Neutrophil (primary cell): Measurements from ENCODE around the gene TYSND1.

ENCODE experiments used
- H3K27ac ChIP-seq: fragments of 200-600 bp; sonication (generic); 2 replicates; pipeline ENCODE4 v1.5.1; 2016; ENCODE audit warnings: mild to moderate bottlenecking, moderate library complexity
- H3K27me3 ChIP-seq: fragments of 200-600 bp; sonication (generic); 2 replicates; pipeline ENCODE4 v1.6.0; 2016; ENCODE audit warnings: mild to moderate bottlenecking
- H3K36me3 ChIP-seq: fragments of 200-600 bp; sonication (generic); 2 replicates; pipeline ENCODE4 v1.5.1; 2017
- H3K4me1 ChIP-seq, 2 experiments: fragments of 200-600 bp in 1 of 2; sonication (generic) in 1 of 2; 1 replicate in 1 of 2; 2 replicates in 1 of 2; pipeline versions ENCODE4 v1.5.1 to v1.6.1; 2013 to 2016; ENCODE audit warnings: low read depth in 1 of 2, low read length in 1 of 2, mild to moderate bottlenecking in 1 of 2, moderate library complexity in 1 of 2; ENCODE audit not compliant: control insufficient read depth in 1 of 2, insufficient read depth in 1 of 2
- H3K4me3 ChIP-seq, 2 experiments: fragments of 200-600 bp in 1 of 2; sonication (generic) in 1 of 2; 1 replicate in 1 of 2; 2 replicates in 1 of 2; pipeline ENCODE4 v1.5.1; 2013 to 2016; ENCODE audit warnings: low read depth in 1 of 2, low read length in 1 of 2, mild to moderate bottlenecking in 1 of 2, moderate library complexity in 1 of 2
- H3K9me3 ChIP-seq: fragments of 200-600 bp; sonication (generic); 2 replicates; pipeline ENCODE4 v1.5.1; 2016
- CTCF ChIP-seq: fragments of 200-600 bp; sonication (generic); IDR thresholded peaks from 2 replicates; pipeline ENCODE4 v1.5.1; 2016; ENCODE audit warnings: antibody characterized with exemption

TYSND1 gene

GRCh38 chr10:70092389-70092718 is 54.1 kb downstream of the TYSND1 start:
- no peaks in the 10 kb centered on the region for H3K9me3 ChIP-seq
- H3K4me3 ChIP-seq, result no peak overlapping the region
- TF ChIP-seq CTCF, result no peak
- H3K27me3 ChIP-seq, result no peaks in the 10 kb centered on the region
- no peaks in the 10 kb centered on the region for H3K4me1 ChIP-seq
- H3K36me3 ChIP-seq, result no peaks in the 10 kb centered on the region
- H3K27ac ChIP-seq, result no peak overlapping the region

- H3K27me3 ChIP-seq, result no peaks in the 10 kb centered on the region
- H3K4me1 ChIP-seq, result no peaks in the 10 kb centered on the region
- H3K36me3 ChIP-seq, result no peaks in the 10 kb centered on the region
- no peak overlapping the region for H3K4me3 ChIP-seq
- no peak overlapping the region for H3K27ac ChIP-seq
- no peak for TF ChIP-seq CTCF
- no peaks in the 10 kb centered on the region for H3K9me3 ChIP-seq
Measured at GRCh38 chr10:70090951-70091350, 55.5 kb downstream of the TYSND1 start.

GRCh38 chr10:70090013-70090412 is 56.5 kb downstream of the TYSND1 start:
- no peaks in the 10 kb centered on the region for H3K9me3 ChIP-seq
- no peaks in the 10 kb centered on the region for H3K4me1 ChIP-seq
- no peaks in the 10 kb centered on the region for H3K27me3 ChIP-seq
- H3K27ac ChIP-seq, result no peak overlapping the region
- no peaks in the 10 kb centered on the region for H3K36me3 ChIP-seq
- no peak overlapping the region for H3K4me3 ChIP-seq
- TF ChIP-seq CTCF, result no peak

GRCh38 chr10:70088308-70088698 is 58.2 kb downstream of the TYSND1 start:
- H3K4me3 ChIP-seq, result no peak overlapping the region
- no peak for TF ChIP-seq CTCF
- H3K4me1 ChIP-seq, result no peaks in the 10 kb centered on the region
- no peaks in the 10 kb centered on the region for H3K36me3 ChIP-seq
- no peak overlapping the region for H3K27ac ChIP-seq
- H3K9me3 ChIP-seq, result no peaks in the 10 kb centered on the region
- H3K27me3 ChIP-seq, result no peaks in the 10 kb centered on the region
